Esophagus squamous epithelium (tissue), 4 donors: ENCODE results near the gene POMT2.

Experiments
- CTCF ChIP-seq, 6 experiments: fragments of 450-650 bp in 4 of 6; fragments of 200-600 bp in 2 of 6; sonication (generic) in 2 of 6; IDR thresholded peaks; one replicate each; pipeline ENCODE4 v1.5.1; 2016 to 2019; ENCODE audit warnings: antibody characterized with exemption in 6 of 6, mild to moderate bottlenecking in 4 of 6, moderate library complexity in 4 of 6
- POLR2A ChIP-seq, 4 donors: fragments of 450-650 bp; IDR thresholded peaks; one replicate each; pipeline ENCODE4 v1.6.1; 2017; ENCODE audit warnings: antibody characterized with exemption in 4 of 4, mild to moderate bottlenecking in 4 of 4, moderate library complexity in 3 of 4

DNA sequence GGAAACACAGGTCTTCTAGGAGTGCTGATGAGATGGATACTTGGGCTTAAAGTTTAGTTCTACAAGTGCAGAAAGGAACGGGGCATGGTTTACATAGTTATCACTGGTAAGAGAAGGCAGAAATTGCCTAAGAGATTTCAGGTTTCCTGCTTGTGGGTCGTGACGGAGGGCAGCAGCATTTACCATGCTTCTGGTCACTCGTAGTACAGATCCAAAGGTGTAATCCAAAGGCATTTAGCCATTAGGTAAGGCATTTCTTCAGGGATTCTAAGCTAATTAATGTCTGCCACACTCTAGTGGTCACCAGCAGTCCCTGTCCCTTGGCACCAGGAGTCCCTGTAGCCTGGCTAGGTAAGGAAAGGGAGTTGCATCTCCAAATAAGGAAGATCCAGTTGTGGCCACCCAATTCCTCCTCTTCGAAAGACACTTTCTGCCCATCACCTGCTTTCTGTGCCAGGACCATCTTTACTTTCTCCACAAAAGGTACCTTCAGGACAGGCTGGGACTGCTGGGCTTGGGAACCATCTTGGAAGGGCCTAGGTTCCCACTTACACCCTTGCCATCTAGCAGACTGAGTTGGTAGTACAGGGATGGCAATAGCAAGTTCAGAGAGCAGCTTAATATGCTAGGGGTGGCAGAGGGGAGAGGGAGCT, 1.7 kb upstream of the POMT2 start:
- TF ChIP-seq POLR2A (IDR thresholded peaks at IDR 0.05) (no peak), CTCF (IDR thresholded peaks at IDR 0.05) (no peak)
